Breast epithelium (tissue), 4 donors: Measurements from ENCODE around the gene TMEM19. TPM values are rescaled to one million over a fixed set of nuclear protein-coding genes. Genes with fewer than 3 reads are reported as not detected.
"Not testable (repeated sequence)": the region's sequence is repeated elsewhere in the genome, so short reads cannot be mapped to it uniquely, and the experiment has no call there.

ENCODE experiments used
- DNase-seq, 2 donors: peaks; one replicate each; pipeline ENCODE4 v3.0.0-alpha.2; 2019; ENCODE audit warnings: low spot score in 2 of 2
- H3K27ac ChIP-seq, 2 donors: fragments of 200-600 bp; sonication (generic) in 1 of 2; one replicate each; pipeline ENCODE4 v1.5.1; 2016 to 2019; ENCODE audit warnings: mild to moderate bottlenecking in 1 of 2
- H3K27me3 ChIP-seq, 2 donors: fragments of 200-600 bp; sonication (generic) in 1 of 2; one replicate each; pipeline versions ENCODE4 v1.5.1 to v1.6.0; 2017 to 2019; ENCODE audit warnings: control low read depth in 1 of 2, mild to moderate bottlenecking in 1 of 2
- H3K36me3 ChIP-seq: fragments of 200-600 bp; one replicate; pipeline ENCODE4 v1.5.1; 2019
- H3K4me1 ChIP-seq, 2 donors: fragments of 200-600 bp; sonication (generic); one replicate each; pipeline ENCODE4 v1.5.1; 2016 to 2019; ENCODE audit warnings: control low read depth in 1 of 2
- H3K4me3 ChIP-seq, 3 donors: fragments of 200-600 bp; sonication (generic); 1 replicate in 2 of 3; 2 replicates in 1 of 3; pipeline ENCODE4 v1.5.1; 2016 to 2019; ENCODE audit warnings: mild to moderate bottlenecking in 3 of 3, moderate library complexity in 2 of 3
- H3K9me3 ChIP-seq, 2 donors: fragments of 200-600 bp; sonication (generic) in 1 of 2; one replicate each; pipeline ENCODE4 v1.5.1; 2016 to 2019; ENCODE audit warnings: control low read depth in 1 of 2
- POLR2A ChIP-seq: fragments of 450-650 bp; IDR thresholded peaks from one replicate; pipeline ENCODE4 v1.6.1; 2016; ENCODE audit warnings: antibody characterized with exemption, mild to moderate bottlenecking, moderate library complexity
- POLR2AphosphoS5 ChIP-seq, 3 donors: sonication (generic); formaldehyde crosslinking; IDR thresholded peaks; one replicate each; pipeline ENCODE4 v1.6.1; 2017; ENCODE audit warnings: antibody characterized with exemption in 3 of 3
- intact Hi-C: fragments of 100-400 bp; cut with DNase I; formaldehyde crosslinking; loops from one replicate; pipeline ENCODE4 v1.15.1; 2023; ENCODE audit warnings: low total_unique reads
- total RNA-seq, 3 donors: library from RNA; depleted of rRNA; stranded (reverse); fragments of >200 nt; gene quantifications; one replicate each; pipeline ENCODE4 v1.1.0, GENCODE V29; 2016
- TF ChIP-seq, protein P1 (sequence below), 3 donors: fragments of 450-650 bp; IDR thresholded peaks; one replicate each; pipeline ENCODE4 v1.5.1; 2016 to 2017; ENCODE audit warnings: antibody characterized with exemption in 3 of 3, mild to moderate bottlenecking in 3 of 3, moderate library complexity in 3 of 3

The TMEM19 gene
- total RNA-seq, 3 donors from 2014 or later = 13.0 to 29.0 (median 13.4) TPM

DNA sequence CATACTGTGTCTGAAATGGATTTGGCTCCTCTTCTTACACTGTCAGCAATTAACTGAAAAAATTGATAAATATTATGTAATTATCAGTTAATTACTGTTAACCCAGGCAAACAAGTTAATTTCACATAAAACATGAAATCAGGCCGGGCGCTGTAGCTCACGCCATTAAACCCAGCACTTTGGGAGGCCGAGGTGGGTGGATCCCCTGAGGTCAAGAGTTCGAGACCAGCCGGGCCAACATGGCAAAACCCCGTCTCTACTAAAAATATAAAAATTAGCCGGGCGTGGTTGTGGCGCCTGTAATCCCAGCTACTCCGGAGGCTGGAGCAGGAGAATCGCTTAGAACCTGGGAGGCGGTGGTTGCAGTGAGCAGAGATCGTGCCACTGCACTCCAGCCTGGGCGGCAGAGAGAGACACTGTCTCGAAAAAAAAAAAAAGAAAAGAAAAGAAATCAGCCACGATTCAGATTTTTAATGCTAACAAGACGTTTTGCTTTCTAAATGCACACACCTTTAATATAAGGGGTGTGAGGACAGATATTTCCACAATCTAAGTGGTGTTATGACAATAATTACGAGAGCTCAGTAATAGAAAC, 473 bp upstream of the TMEM19 start:
- Histone ChIP-seq H3K4me1 (no peaks in the 10 kb centered on the region), H3K36me3 (no peaks in the 10 kb centered on the region), H3K27ac (peak overlapping the region; percentile 81 to 85), H3K4me3 (peak overlapping the region; percentile 65 to 75 (median 72)), H3K27me3 (no peaks in the 10 kb centered on the region), H3K9me3 (no peaks in the 10 kb centered on the region)
- DNase-seq = no peak
- intact Hi-C loops = no loop called here
- TF ChIP-seq POLR2AphosphoS5 (IDR thresholded peaks at IDR 0.05) = no peak
- TF ChIP-seq, protein P1, sequence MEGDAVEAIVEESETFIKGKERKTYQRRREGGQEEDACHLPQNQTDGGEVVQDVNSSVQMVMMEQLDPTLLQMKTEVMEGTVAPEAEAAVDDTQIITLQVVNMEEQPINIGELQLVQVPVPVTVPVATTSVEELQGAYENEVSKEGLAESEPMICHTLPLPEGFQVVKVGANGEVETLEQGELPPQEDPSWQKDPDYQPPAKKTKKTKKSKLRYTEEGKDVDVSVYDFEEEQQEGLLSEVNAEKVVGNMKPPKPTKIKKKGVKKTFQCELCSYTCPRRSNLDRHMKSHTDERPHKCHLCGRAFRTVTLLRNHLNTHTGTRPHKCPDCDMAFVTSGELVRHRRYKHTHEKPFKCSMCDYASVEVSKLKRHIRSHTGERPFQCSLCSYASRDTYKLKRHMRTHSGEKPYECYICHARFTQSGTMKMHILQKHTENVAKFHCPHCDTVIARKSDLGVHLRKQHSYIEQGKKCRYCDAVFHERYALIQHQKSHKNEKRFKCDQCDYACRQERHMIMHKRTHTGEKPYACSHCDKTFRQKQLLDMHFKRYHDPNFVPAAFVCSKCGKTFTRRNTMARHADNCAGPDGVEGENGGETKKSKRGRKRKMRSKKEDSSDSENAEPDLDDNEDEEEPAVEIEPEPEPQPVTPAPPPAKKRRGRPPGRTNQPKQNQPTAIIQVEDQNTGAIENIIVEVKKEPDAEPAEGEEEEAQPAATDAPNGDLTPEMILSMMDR (IDR thresholded peaks at IDR 0.05) = no peak
- no peak for TF ChIP-seq POLR2A

DNA sequence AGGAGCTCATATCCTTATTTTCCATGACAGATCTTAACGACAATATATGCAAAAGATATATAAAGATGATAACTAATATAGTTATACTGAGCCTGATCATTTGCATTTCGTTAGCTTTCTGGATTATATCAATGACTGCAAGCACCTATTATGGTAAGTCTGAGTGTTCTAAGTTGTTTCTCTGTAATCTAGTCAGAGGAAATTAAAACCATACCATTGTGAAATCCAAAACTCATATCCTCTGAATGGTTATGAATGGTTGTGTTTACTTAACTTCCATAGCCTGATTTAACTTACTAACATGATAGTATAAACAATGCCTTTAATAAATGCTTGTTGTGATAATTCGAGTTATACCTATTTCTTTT, 760 bp downstream of the TMEM19 start:
- no peaks in the 10 kb centered on the region for H3K36me3 ChIP-seq
- H3K27me3 ChIP-seq = no peaks in the 10 kb centered on the region
- no peak for TF ChIP-seq POLR2AphosphoS5 (IDR thresholded peaks at IDR 0.05)
- TF ChIP-seq, protein P1 (IDR thresholded peaks at IDR 0.05) = peak in 1 of 3 donors; percentile 0
- H3K4me3 ChIP-seq = peak overlapping the region; percentile 65 to 75 (median 72)
- no peaks in the 10 kb centered on the region for H3K9me3 ChIP-seq
- intact Hi-C loops = no loop called here
- H3K4me1 ChIP-seq = no peaks in the 10 kb centered on the region
- peak overlapping the region; percentile 81 to 85 for H3K27ac ChIP-seq
- DNase-seq = no peak

DNA sequence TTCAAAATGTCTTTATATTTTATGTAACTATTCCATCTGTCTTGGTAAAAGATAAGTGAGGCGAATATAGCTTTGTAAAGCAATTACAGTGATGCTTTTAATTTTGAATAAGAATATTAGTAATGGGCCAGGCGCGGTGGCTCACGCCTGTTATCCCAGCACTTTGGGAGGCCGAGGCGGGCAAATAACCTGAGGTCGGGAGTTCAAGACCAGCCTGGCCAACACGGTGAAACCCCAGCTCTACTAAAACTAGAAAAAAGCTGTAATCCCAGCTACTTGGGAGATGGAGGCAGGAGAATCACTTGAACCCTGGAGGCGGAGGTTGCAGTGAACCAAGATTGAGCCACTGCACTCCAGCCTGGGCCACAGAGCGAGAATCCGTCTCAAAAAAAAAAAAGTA, 1.3 kb downstream of the TMEM19 start:
- H3K36me3 ChIP-seq, DNase-seq, intact Hi-C loops, H3K9me3 ChIP-seq, H3K4me1 ChIP-seq, H3K27me3 ChIP-seq: not testable (repeated sequence)
- peak overlapping the region in 1 of 2 donors; percentile 34 for H3K27ac ChIP-seq
- peak overlapping the region; percentile 65 to 75 (median 72) for H3K4me3 ChIP-seq

DNA sequence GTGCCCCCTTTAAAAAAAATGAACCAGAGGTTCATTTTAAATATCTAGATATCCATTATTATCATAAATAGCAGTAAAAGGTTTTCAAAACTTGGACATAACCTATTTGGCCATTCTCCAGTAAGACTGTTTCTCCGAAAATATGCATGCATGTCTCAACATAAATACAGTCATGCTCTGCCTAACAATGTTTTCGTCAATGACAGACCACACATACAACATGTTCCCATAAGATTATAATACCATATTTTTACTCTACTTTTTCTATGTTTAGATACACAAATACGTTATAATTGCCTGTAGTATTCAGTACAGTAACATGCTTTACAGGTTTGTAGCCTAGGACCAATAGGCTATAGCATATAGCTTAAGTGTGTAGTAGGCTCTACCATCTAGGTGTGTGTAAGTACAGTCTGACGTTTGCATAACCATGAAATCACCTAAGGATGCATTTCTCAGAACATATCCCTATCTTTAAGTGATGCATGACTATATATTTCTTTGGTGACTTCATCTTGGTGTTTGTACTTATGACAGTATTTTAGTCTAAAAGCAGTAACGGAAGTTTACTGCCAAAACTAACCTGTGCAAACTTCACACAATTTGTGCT, 3.2 kb downstream of the TMEM19 start:
- TF ChIP-seq POLR2A (no peak), POLR2AphosphoS5 (IDR thresholded peaks at IDR 0.05) (no peak)
- TF ChIP-seq, protein P1 (IDR thresholded peaks at IDR 0.05) = no peak
- Histone ChIP-seq H3K27ac (no peak overlapping the region), H3K9me3 (no peaks in the 10 kb centered on the region), H3K4me1 (no peaks in the 10 kb centered on the region), H3K4me3 (no peak overlapping the region), H3K27me3 (no peaks in the 10 kb centered on the region), H3K36me3 (no peaks in the 10 kb centered on the region)
- no peak for DNase-seq
- intact Hi-C loops = no loop called here

DNA sequence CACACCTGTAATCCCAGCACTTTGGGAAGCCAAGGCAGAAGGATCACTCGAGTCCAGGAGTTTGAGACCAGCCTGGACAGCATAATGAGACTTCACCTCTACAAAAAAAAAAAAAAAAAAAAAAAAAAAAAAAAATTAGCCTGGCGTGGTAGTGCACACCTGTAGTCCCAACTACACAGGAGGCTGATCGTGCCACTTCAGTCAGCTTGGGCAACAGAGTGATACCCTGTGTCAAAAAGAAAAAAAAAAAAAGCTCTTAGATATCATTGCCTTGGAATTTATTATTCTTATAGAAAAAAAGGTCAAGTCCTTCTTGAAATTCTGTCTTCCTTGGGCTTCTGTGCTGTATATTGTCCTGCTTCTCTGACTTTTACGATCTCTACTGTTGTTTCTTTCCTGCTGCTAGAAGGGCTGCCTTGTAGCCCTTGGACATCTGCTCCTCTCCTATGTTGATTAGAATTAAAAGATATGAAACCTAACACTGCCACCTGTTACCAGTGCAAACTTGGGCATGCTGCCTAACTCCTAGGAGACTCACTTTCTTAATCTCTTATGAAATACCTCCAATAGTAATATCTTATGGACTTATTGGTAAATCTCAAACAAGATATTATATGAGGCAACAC, 5.7 kb downstream of the TMEM19 start:
- Histone ChIP-seq H3K9me3 (no peaks in the 10 kb centered on the region), H3K4me1 (no peaks in the 10 kb centered on the region), H3K27me3 (no peaks in the 10 kb centered on the region), H3K36me3 (no peaks in the 10 kb centered on the region), H3K4me3 (no peak overlapping the region), H3K27ac (no peak overlapping the region)
- TF ChIP-seq POLR2AphosphoS5 (IDR thresholded peaks at IDR 0.05) (no peak), POLR2A (no peak)
- TF ChIP-seq, protein P1 (IDR thresholded peaks at IDR 0.05) = no peak
- no peak for DNase-seq
- intact Hi-C loops = no loop called here
